Muscle layer of duodenum (tissue), 2 donors: ENCODE measurements around the gene TADA3.

ENCODE experiments used
- H3K27ac ChIP-seq: one replicate; pipeline ENCODE4 v1.7.0; 2013; ENCODE audit warnings: mild to moderate bottlenecking, low read length
- H3K27me3 ChIP-seq: one replicate; pipeline ENCODE4 v1.7.0; 2013; ENCODE audit warnings: low read depth, mild to moderate bottlenecking, control low read depth, low read length
- H3K36me3 ChIP-seq, 2 donors: one replicate each; pipeline ENCODE4 v1.7.0; 2013; ENCODE audit warnings: low read length in 2 of 2, control low read depth in 1 of 2, mild to moderate bottlenecking in 1 of 2; ENCODE audit not compliant: insufficient read depth in 2 of 2, control insufficient read depth in 1 of 2
- H3K4me1 ChIP-seq, 2 donors: one replicate each; pipeline ENCODE4 v1.7.0; 2013; ENCODE audit warnings: low read length in 2 of 2, mild to moderate bottlenecking in 2 of 2, control low read depth in 1 of 2, moderate library complexity in 1 of 2; ENCODE audit not compliant: insufficient read depth in 2 of 2, control insufficient read depth in 1 of 2
- H3K4me3 ChIP-seq, 2 donors: one replicate each; pipeline ENCODE4 v1.7.0; 2013; ENCODE audit warnings: low read length in 2 of 2, low read depth in 1 of 2, mild to moderate bottlenecking in 1 of 2
- H3K9me3 ChIP-seq, 2 donors: one replicate each; pipeline ENCODE4 v1.7.0; 2013; ENCODE audit warnings: low read length in 2 of 2, control low read depth in 1 of 2, mild to moderate bottlenecking in 1 of 2; ENCODE audit not compliant: control insufficient read depth in 1 of 2
- donor health status: healthy.

Gene TADA3

GRCh38 chr3:9825451-9826040 lies 33.3 kb upstream of the TADA3 start:
- Histone ChIP-seq H3K9me3 (no peaks in the 10 kb centered on the region), H3K36me3 (peaks cover 4 to 30% of the 10 kb centered on the region in 2 donors), H3K4me1 (no peaks in the 10 kb centered on the region), H3K27me3 (no peaks in the 10 kb centered on the region), H3K27ac (no peak overlapping the region), H3K4me3 (no peak overlapping the region)

GRCh38 chr3:9820946-9821345 lies 28.7 kb upstream of the TADA3 start:
- no peak overlapping the region for H3K27ac ChIP-seq
- no peaks in the 10 kb centered on the region for H3K9me3 ChIP-seq
- peaks cover 6 to 17% of the 10 kb centered on the region in 2 donors for H3K36me3 ChIP-seq
- H3K4me1 ChIP-seq: no peaks in the 10 kb centered on the region
- no peaks in the 10 kb centered on the region for H3K27me3 ChIP-seq
- no peak overlapping the region for H3K4me3 ChIP-seq

GRCh38 chr3:9820543-9820942 lies 28.3 kb upstream of the TADA3 start:
- Histone ChIP-seq H3K4me3 (no peak overlapping the region), H3K27ac (no peak overlapping the region), H3K4me1 (no peaks in the 10 kb centered on the region), H3K27me3 (no peaks in the 10 kb centered on the region), H3K36me3 (peaks cover 6 to 13% of the 10 kb centered on the region in 2 donors), H3K9me3 (no peaks in the 10 kb centered on the region)

GRCh38 chr3:9818666-9819335 lies 26.5 kb upstream of the TADA3 start:
- H3K27ac ChIP-seq: no peak overlapping the region
- no peaks in the 10 kb centered on the region for H3K27me3 ChIP-seq
- no peaks in the 10 kb centered on the region for H3K4me1 ChIP-seq
- no peaks in the 10 kb centered on the region for H3K9me3 ChIP-seq
- peaks cover 6 to 12% of the 10 kb centered on the region in 2 donors for H3K36me3 ChIP-seq
- H3K4me3 ChIP-seq: no peak overlapping the region

- H3K27me3 ChIP-seq: no peaks in the 10 kb centered on the region
- H3K4me3 ChIP-seq: no peak overlapping the region
- H3K4me1 ChIP-seq: no peaks in the 10 kb centered on the region
- no peak overlapping the region for H3K27ac ChIP-seq
- H3K9me3 ChIP-seq: no peaks in the 10 kb centered on the region
- H3K36me3 ChIP-seq: peaks cover 9 to 17% of the 10 kb centered on the region in 2 donors
Measured at GRCh38 chr3:9817436-9817835, 25.2 kb upstream of the TADA3 start.

GRCh38 chr3:9815986-9816385 lies 23.7 kb upstream of the TADA3 start:
- Histone ChIP-seq H3K4me1 (peaks cover 0 to 2% of the 10 kb centered on the region in 2 donors), H3K4me3 (no peak overlapping the region), H3K27ac (no peak overlapping the region), H3K9me3 (no peaks in the 10 kb centered on the region), H3K36me3 (peaks cover 9 to 17% of the 10 kb centered on the region in 2 donors), H3K27me3 (no peaks in the 10 kb centered on the region)

- H3K27me3 ChIP-seq: no peaks in the 10 kb centered on the region
- H3K4me1 ChIP-seq: peaks cover 0 to 8% of the 10 kb centered on the region in 2 donors
- H3K36me3 ChIP-seq: peaks cover 3 to 6% of the 10 kb centered on the region in 2 donors
- no peak overlapping the region for H3K4me3 ChIP-seq
- no peaks in the 10 kb centered on the region for H3K9me3 ChIP-seq
- H3K27ac ChIP-seq: no peak overlapping the region
Measured at GRCh38 chr3:9812870-9813483, 20.7 kb upstream of the TADA3 start.

- peaks cover 0 to 8% of the 10 kb centered on the region in 2 donors for H3K4me1 ChIP-seq
- H3K36me3 ChIP-seq: peaks cover 6 to 27% of the 10 kb centered on the region in 2 donors
- peak overlapping the region; percentile 78 for H3K27ac ChIP-seq
- H3K27me3 ChIP-seq: no peaks in the 10 kb centered on the region
- H3K9me3 ChIP-seq: no peaks in the 10 kb centered on the region
- H3K4me3 ChIP-seq: peak overlapping the region; percentile 68 to 80
Measured at GRCh38 chr3:9810846-9811245, 18.6 kb upstream of the TADA3 start.

- Histone ChIP-seq H3K36me3 (peaks cover 11 to 31% of the 10 kb centered on the region in 2 donors), H3K27ac (peak overlapping the region; percentile 78), H3K27me3 (no peaks in the 10 kb centered on the region), H3K9me3 (no peaks in the 10 kb centered on the region), H3K4me1 (peaks cover 0 to 8% of the 10 kb centered on the region in 2 donors), H3K4me3 (peak overlapping the region; percentile 68 to 80)
Measured at GRCh38 chr3:9810433-9810770, 18.1 kb upstream of the TADA3 start.

GRCh38 chr3:9809615-9810432 lies 17.6 kb upstream of the TADA3 start, which contains the start of gene TTLL3:
Gene TTLL3 (plus strand): TSS chr3:9810262. CDS start chr3:9810662, 400 bp downstream.
- Histone ChIP-seq H3K36me3 (peaks cover 16 to 37% of the 10 kb centered on the region in 2 donors), H3K27ac (peak within 1 kb of the TSS; percentile 78), H3K4me3 (peak within 1 kb of the TSS; percentile 68 to 80), H3K9me3 (no peaks in the 10 kb centered on the region), H3K27me3 (no peaks in the 10 kb centered on the region), H3K4me1 (peaks cover 0 to 8% of the 10 kb centered on the region in 2 donors)

- peaks cover 22 to 43% of the 10 kb centered on the region in 2 donors for H3K36me3 ChIP-seq
Measured at GRCh38 chr3:9809239-9809614, 17.0 kb upstream of the TADA3 start.

More at GRCh38 chr3:9809239-9809614, 17.0 kb upstream of the TADA3 start:
- Histone ChIP-seq H3K4me1 (peaks cover 0 to 8% of the 10 kb centered on the region in 2 donors), H3K27me3 (no peaks in the 10 kb centered on the region), H3K9me3 (no peaks in the 10 kb centered on the region), H3K27ac (peak overlapping the region; percentile 78), H3K4me3 (peak overlapping the region; percentile 68 to 80)
